ENCODE data around the gene HIF1A.

HIF1A gene

DNA sequence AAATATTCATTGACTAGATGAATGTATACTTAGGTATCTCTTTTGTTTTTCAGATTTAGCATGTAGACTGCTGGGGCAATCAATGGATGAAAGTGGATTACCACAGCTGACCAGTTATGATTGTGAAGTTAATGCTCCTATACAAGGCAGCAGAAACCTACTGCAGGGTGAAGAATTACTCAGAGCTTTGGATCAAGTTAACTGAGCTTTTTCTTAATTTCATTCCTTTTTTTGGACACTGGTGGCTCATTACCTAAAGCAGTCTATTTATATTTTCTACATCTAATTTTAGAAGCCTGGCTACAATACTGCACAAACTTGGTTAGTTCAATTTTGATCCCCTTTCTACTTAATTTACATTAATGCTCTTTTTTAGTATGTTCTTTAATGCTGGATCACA, 51.6 kb downstream of the HIF1A start:
- Histone ChIP-seq H2AFZ (ENCODE audit: low read depth) (no peak overlapping the region), H4K20me1 (ENCODE audit: insufficient read depth) (no peaks in the 10 kb centered on the region), H3K4me3 (IDR thresholded peaks at IDR 0.05; ENCODE audit: insufficient read depth, low read depth, low read length) (no peak overlapping the region), H3K27ac (no peak overlapping the region), H3K4me2 (no peak overlapping the region), H3K9ac (no peak overlapping the region), H3K36me3 (ENCODE audit: insufficient read depth) (no peaks in the 10 kb centered on the region), H3K79me2 (ENCODE audit: insufficient read depth, low read depth) (no peaks in the 10 kb centered on the region), H3K27me3 (ENCODE audit: insufficient read depth, low read depth) (no peaks in the 10 kb centered on the region), H3K4me1 (ENCODE audit: low read depth, poor library complexity, severe bottlenecking) (peaks cover 7% of the 10 kb centered on the region)
- TF ChIP-seq, protein P1, sequence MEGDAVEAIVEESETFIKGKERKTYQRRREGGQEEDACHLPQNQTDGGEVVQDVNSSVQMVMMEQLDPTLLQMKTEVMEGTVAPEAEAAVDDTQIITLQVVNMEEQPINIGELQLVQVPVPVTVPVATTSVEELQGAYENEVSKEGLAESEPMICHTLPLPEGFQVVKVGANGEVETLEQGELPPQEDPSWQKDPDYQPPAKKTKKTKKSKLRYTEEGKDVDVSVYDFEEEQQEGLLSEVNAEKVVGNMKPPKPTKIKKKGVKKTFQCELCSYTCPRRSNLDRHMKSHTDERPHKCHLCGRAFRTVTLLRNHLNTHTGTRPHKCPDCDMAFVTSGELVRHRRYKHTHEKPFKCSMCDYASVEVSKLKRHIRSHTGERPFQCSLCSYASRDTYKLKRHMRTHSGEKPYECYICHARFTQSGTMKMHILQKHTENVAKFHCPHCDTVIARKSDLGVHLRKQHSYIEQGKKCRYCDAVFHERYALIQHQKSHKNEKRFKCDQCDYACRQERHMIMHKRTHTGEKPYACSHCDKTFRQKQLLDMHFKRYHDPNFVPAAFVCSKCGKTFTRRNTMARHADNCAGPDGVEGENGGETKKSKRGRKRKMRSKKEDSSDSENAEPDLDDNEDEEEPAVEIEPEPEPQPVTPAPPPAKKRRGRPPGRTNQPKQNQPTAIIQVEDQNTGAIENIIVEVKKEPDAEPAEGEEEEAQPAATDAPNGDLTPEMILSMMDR (conservative IDR thresholded peaks at IDR 0.05; ENCODE audit: low read depth, low read length), result no peak

DNA sequence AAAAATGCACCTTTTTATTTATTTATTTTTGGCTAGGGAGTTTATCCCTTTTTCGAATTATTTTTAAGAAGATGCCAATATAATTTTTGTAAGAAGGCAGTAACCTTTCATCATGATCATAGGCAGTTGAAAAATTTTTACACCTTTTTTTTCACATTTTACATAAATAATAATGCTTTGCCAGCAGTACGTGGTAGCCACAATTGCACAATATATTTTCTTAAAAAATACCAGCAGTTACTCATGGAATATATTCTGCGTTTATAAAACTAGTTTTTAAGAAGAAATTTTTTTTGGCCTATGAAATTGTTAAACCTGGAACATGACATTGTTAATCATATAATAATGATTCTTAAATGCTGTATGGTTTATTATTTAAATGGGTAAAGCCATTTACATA, 52.0 kb downstream of the HIF1A start:
- Histone ChIP-seq H2AFZ (ENCODE audit: low read depth) (no peak overlapping the region), H3K9ac (no peak overlapping the region), H3K27ac (no peak overlapping the region), H4K20me1 (ENCODE audit: insufficient read depth) (no peaks in the 10 kb centered on the region), H3K36me3 (ENCODE audit: insufficient read depth) (no peaks in the 10 kb centered on the region), H3K4me2 (no peak overlapping the region), H3K4me3 (IDR thresholded peaks at IDR 0.05; ENCODE audit: insufficient read depth, low read depth, low read length) (no peak overlapping the region), H3K27me3 (ENCODE audit: insufficient read depth, low read depth) (no peaks in the 10 kb centered on the region), H3K79me2 (ENCODE audit: insufficient read depth, low read depth) (no peaks in the 10 kb centered on the region), H3K4me1 (ENCODE audit: low read depth, poor library complexity, severe bottlenecking) (peaks cover 7% of the 10 kb centered on the region)
- TF ChIP-seq, protein P1 (conservative IDR thresholded peaks at IDR 0.05; ENCODE audit: low read depth, low read length), result no peak

DNA sequence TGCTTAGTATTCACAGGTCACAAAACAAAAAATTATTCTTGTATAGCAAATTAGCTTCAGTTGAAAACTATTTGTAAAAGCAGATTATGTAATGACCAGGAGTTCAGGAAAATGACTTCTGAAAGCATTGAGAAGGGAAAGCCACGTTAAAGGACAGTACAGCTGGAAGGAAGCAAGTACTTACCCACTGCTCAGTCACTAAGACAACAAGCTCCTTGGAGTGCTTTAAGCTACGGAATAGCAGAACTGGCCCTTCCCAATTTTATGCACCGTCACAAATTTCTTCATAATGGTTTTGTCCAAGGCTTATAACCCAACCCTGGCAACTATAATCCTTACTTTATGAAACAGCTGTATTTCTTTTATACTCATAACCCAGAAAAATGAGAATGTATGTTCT, 54.0 kb downstream of the HIF1A start:
- Histone ChIP-seq H3K4me2 (no peak overlapping the region), H3K27ac (no peak overlapping the region), H4K20me1 (ENCODE audit: insufficient read depth) (no peaks in the 10 kb centered on the region), H3K27me3 (ENCODE audit: insufficient read depth, low read depth) (no peaks in the 10 kb centered on the region), H3K4me3 (IDR thresholded peaks at IDR 0.05; ENCODE audit: insufficient read depth, low read depth, low read length) (no peak overlapping the region), H3K9ac (no peak overlapping the region), H2AFZ (ENCODE audit: low read depth) (no peak overlapping the region), H3K36me3 (ENCODE audit: insufficient read depth) (no peaks in the 10 kb centered on the region), H3K4me1 (ENCODE audit: low read depth, poor library complexity, severe bottlenecking) (peaks cover 7% of the 10 kb centered on the region), H3K79me2 (ENCODE audit: insufficient read depth, low read depth) (no peaks in the 10 kb centered on the region)
- TF ChIP-seq, protein P1 (conservative IDR thresholded peaks at IDR 0.05; ENCODE audit: low read depth, low read length), result no peak

DNA sequence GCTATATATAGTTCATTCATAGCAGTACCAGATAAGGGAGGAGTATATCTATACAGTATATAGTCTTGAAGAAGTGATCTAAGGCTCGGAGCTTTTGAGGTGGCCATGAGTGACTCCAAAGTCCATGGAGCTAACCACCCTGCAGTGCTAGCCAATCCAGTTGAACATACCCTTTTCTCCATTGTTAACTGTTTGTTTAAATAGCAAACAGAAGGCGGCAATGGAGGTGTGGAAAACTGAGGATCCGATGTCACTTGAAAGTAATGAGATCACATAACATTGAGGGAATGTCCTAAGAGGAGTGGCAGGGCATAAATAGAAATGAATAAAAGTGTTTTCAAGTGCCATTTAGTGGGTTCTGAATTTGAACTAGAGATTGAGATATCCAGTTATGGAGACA, 54.6 kb downstream of the HIF1A start:
- Histone ChIP-seq H4K20me1 (ENCODE audit: insufficient read depth) (no peaks in the 10 kb centered on the region), H3K4me2 (no peak overlapping the region), H3K27me3 (ENCODE audit: insufficient read depth, low read depth) (no peaks in the 10 kb centered on the region), H3K27ac (no peak overlapping the region), H3K79me2 (ENCODE audit: insufficient read depth, low read depth) (no peaks in the 10 kb centered on the region), H3K9ac (no peak overlapping the region), H2AFZ (ENCODE audit: low read depth) (no peak overlapping the region), H3K36me3 (ENCODE audit: insufficient read depth) (no peaks in the 10 kb centered on the region), H3K4me1 (ENCODE audit: low read depth, poor library complexity, severe bottlenecking) (peaks cover 7% of the 10 kb centered on the region), H3K4me3 (IDR thresholded peaks at IDR 0.05; ENCODE audit: insufficient read depth, low read depth, low read length) (no peak overlapping the region)
- TF ChIP-seq, protein P1 (conservative IDR thresholded peaks at IDR 0.05; ENCODE audit: low read depth, low read length), result no peak
